HepG2 (cell line): Measurements from ENCODE around the gene FBP1. TPM values are rescaled to one million over a fixed set of nuclear protein-coding genes. Genes with fewer than 3 reads are reported as not detected.

Experiments used
- ARNT ChIP-seq: fragments of 450-650 bp; IDR thresholded peaks from 2 replicates; pipeline ENCODE4 v1.6.1; 2017
- GPN1 ChIP-seq: sonication (generic); formaldehyde crosslinking; IDR thresholded peaks from 2 replicates; pipeline ENCODE4 v1.5.1; 2020; ENCODE audit warnings: missing genetic modification reagents, borderline replicate concordance
- MYC ChIP-seq: sonication (generic); formaldehyde crosslinking; IDR thresholded peaks from 2 replicates; pipeline ENCODE4 v1.9.0; 2021; ENCODE audit warnings: missing genetic modification reagents, borderline replicate concordance
- PHF8 ChIP-seq: sonication (generic); formaldehyde crosslinking; IDR thresholded peaks from 2 replicates; pipeline ENCODE4 v1.5.0; 2020; ENCODE audit warnings: missing genetic modification reagents
- RORA ChIP-seq: sonication (generic); formaldehyde crosslinking; IDR thresholded peaks from 2 replicates; pipeline ENCODE4 v1.5.0; 2020; ENCODE audit warnings: mild to moderate bottlenecking, missing genetic modification reagents, moderate library complexity
- TIGD3 ChIP-seq: sonication (generic); formaldehyde crosslinking; IDR thresholded peaks from 2 replicates; pipeline ENCODE4 v1.5.1; 2020; ENCODE audit warnings: mild to moderate bottlenecking, missing genetic modification reagents, borderline replicate concordance
- TRIM24 ChIP-seq: sonication (generic); formaldehyde crosslinking; IDR thresholded peaks from 2 replicates; pipeline ENCODE4 v1.8.0; 2022; ENCODE audit warnings: mild to moderate bottlenecking, missing genetic modification reagents
- ZBTB34 ChIP-seq: sonication (generic); formaldehyde crosslinking; IDR thresholded peaks from 2 replicates; pipeline ENCODE4 v1.8.0; 2022; ENCODE audit warnings: mild to moderate bottlenecking, missing genetic modification reagents
- ZNF335 ChIP-seq: sonication (generic); formaldehyde crosslinking; IDR thresholded peaks from 2 replicates; pipeline ENCODE4 v1.4.0; 2020; ENCODE audit warnings: missing genetic modification reagents
- ZNF431 ChIP-seq: sonication (generic); formaldehyde crosslinking; IDR thresholded peaks from 2 replicates; pipeline ENCODE4 v1.9.0; 2022; ENCODE audit warnings: missing genetic modification reagents, low read depth, mild to moderate bottlenecking, borderline replicate concordance
- ZNF609 ChIP-seq: sonication (generic); formaldehyde crosslinking; IDR thresholded peaks from 2 replicates; pipeline ENCODE4 v1.4.0; 2020; ENCODE audit warnings: mild to moderate bottlenecking, missing genetic modification reagents, borderline replicate concordance
- ZNF616 ChIP-seq: sonication (generic); formaldehyde crosslinking; IDR thresholded peaks from 2 replicates; pipeline ENCODE4 v1.5.0; 2020; ENCODE audit warnings: low read depth, mild to moderate bottlenecking, missing genetic modification reagents
- ZNF773 ChIP-seq: sonication (generic); formaldehyde crosslinking; IDR thresholded peaks from 2 replicates; pipeline ENCODE4 v1.4.0; 2020; ENCODE audit warnings: missing genetic modification reagents, borderline replicate concordance
- ZNF782 ChIP-seq: sonication (generic); formaldehyde crosslinking; IDR thresholded peaks from 2 replicates; pipeline ENCODE4 v1.4.0; 2020; ENCODE audit warnings: missing genetic modification reagents, mild to moderate bottlenecking, borderline replicate concordance
- polyA plus RNA-seq, 8 experiments: library from polyadenylated mRNA; depleted of rRNA in 3 of 8; stranded (reverse) in 7 of 8; unstranded in 1 of 8; fragments of >200 nt; fragmentation: Illumina TruSeq in 4 of 8; extraction: Trizol in 4 of 8; gene quantifications; 2 replicates each; pipeline versions ENCODE4 v1.2.1 to v1.2.3, GENCODE V29; 2011 to 2016; ENCODE audit warnings: low read depth in 4 of 8, missing spikeins in 1 of 8, mixed read lengths in 1 of 8; ENCODE audit not compliant: insufficient read depth in 1 of 8
- total RNA-seq, 5 experiments: library from RNA; depleted of rRNA; stranded (reverse); fragments of >200 nt; fragmentation: Illumina TruSeq; extraction: Trizol; gene quantifications; 2 replicates each; pipeline ENCODE4 v1.2.3, GENCODE V29; 2016; ENCODE audit warnings: low read depth in 1 of 5
- TF ChIP-seq, protein P1 (sequence below): IDR thresholded peaks from 2 replicates; pipeline ENCODE4 v1.6.1; 2016; ENCODE audit warnings: low read depth, missing genetic modification reagents, missing compliant biosample characterization
- TF ChIP-seq, protein P2 (sequence below): IDR thresholded peaks from 2 replicates; pipeline ENCODE4 v1.6.1; 2016; ENCODE audit warnings: mild to moderate bottlenecking

FBP1 gene
- total and polyA plus RNA-seq, 2 of the 13 experiments (the other 11 are each of a cell fraction or from before 2014, with no cell fraction given): 0.29 to 0.53 TPM

DNA sequence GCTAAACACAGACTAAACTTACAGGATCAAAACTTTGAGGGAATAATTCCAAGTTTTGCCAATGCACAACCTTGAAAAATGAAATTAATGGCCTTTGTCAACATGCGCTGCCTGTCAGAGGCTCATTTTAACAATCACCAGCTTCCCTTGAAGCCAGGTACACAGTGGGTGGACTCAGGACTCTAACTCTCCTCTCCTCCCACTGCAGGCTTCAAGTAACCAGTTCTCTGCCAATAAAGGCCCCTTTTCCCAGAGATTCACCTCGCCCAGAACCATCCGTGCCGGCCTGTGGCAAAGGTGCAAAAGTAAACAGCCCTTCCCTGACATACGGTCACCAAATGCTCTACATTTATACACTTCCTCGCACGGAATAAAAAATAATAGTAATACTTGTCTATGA lies 27.2 kb downstream of the FBP1 start (continued):
- TF ChIP-seq ZBTB34 (CRISPR knock-in tag): peak; percentile 90
- no peak for TF ChIP-seq TRIM24
- TF ChIP-seq TIGD3 (CRISPR knock-in tag): no peak
- no peak for TF ChIP-seq PHF8
- no peak for TF ChIP-seq ZNF773
- no peak for TF ChIP-seq ZNF431 (CRISPR knock-in tag)
- TF ChIP-seq ZNF782 (CRISPR knock-in tag): no peak
- no peak for TF ChIP-seq RORA (CRISPR knock-in tag)
- TF ChIP-seq, protein P1, sequence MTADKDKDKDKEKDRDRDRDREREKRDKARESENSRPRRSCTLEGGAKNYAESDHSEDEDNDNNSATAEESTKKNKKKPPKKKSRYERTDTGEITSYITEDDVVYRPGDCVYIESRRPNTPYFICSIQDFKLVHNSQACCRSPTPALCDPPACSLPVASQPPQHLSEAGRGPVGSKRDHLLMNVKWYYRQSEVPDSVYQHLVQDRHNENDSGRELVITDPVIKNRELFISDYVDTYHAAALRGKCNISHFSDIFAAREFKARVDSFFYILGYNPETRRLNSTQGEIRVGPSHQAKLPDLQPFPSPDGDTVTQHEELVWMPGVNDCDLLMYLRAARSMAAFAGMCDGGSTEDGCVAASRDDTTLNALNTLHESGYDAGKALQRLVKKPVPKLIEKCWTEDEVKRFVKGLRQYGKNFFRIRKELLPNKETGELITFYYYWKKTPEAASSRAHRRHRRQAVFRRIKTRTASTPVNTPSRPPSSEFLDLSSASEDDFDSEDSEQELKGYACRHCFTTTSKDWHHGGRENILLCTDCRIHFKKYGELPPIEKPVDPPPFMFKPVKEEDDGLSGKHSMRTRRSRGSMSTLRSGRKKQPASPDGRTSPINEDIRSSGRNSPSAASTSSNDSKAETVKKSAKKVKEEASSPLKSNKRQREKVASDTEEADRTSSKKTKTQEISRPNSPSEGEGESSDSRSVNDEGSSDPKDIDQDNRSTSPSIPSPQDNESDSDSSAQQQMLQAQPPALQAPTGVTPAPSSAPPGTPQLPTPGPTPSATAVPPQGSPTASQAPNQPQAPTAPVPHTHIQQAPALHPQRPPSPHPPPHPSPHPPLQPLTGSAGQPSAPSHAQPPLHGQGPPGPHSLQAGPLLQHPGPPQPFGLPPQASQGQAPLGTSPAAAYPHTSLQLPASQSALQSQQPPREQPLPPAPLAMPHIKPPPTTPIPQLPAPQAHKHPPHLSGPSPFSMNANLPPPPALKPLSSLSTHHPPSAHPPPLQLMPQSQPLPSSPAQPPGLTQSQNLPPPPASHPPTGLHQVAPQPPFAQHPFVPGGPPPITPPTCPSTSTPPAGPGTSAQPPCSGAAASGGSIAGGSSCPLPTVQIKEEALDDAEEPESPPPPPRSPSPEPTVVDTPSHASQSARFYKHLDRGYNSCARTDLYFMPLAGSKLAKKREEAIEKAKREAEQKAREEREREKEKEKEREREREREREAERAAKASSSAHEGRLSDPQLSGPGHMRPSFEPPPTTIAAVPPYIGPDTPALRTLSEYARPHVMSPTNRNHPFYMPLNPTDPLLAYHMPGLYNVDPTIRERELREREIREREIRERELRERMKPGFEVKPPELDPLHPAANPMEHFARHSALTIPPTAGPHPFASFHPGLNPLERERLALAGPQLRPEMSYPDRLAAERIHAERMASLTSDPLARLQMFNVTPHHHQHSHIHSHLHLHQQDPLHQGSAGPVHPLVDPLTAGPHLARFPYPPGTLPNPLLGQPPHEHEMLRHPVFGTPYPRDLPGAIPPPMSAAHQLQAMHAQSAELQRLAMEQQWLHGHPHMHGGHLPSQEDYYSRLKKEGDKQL (CRISPR knock-in tag): no peak
- TF ChIP-seq, protein P2, sequence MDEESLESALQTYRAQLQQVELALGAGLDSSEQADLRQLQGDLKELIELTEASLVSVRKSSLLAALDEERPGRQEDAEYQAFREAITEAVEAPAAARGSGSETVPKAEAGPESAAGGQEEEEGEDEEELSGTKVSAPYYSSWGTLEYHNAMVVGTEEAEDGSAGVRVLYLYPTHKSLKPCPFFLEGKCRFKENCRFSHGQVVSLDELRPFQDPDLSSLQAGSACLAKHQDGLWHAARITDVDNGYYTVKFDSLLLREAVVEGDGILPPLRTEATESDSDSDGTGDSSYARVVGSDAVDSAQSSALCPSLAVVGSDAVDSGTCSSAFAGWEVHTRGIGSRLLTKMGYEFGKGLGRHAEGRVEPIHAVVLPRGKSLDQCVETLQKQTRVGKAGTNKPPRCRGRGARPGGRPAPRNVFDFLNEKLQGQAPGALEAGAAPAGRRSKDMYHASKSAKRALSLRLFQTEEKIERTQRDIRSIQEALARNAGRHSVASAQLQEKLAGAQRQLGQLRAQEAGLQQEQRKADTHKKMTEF (CRISPR knock-in tag): no peak
- no peak for TF ChIP-seq GPN1 (CRISPR knock-in tag)
- TF ChIP-seq ZNF609 (CRISPR knock-in tag): 0 out of 2 replicates have a peak, but pooled peaks have one; percentile 15
- no peak for TF ChIP-seq ZNF616
- TF ChIP-seq ZNF335: no peak
- no peak for TF ChIP-seq MYC (CRISPR knock-in tag)
- TF ChIP-seq ARNT: no peak
